PC-9 (cell line): Measurements from ENCODE around the gene KRT6C. TPM values are rescaled to one million over a fixed set of nuclear protein-coding genes. Genes with fewer than 3 reads are reported as not detected.

Source experiments
- BruUV-seq: library from RNA; stranded (reverse); fragments of 400-500 nt; replicated peaks from 2 replicates; lab custom pipeline; 2021; lab: Mats Ljungman, UMichigan
- CTCF ChIA-PET: fragments of 300-600 bp; sonication (Branson Sonifier 250); formaldehyde crosslinking; loops from one replicate; lab custom pipeline; 2022; ENCODE audit warnings: antibody characterized with exemption; lab: Charles Lee
- POLR2A ChIA-PET: fragments of 300-600 bp; sonication (Branson Sonifier 250); formaldehyde crosslinking; loops from one replicate; lab custom pipeline; 2022; ENCODE audit warnings: antibody characterized with exemption; ENCODE audit not compliant: unreplicated experiment; lab: Charles Lee
- DNase-seq, 2 experiments: peaks; one replicate each; pipeline versions ENCODE4 v3.0.0 to v3.0.0-alpha.2; 2015 to 2022; ENCODE audit warnings: mixed read lengths in 1 of 2
- H2AFZ ChIP-seq: fragments of 200-600 bp; sonication (generic); 2 replicates; pipeline ENCODE4 v1.8.1; 2017; ENCODE audit warnings: antibody characterized with exemption
- H3F3A ChIP-seq: fragments of 200-600 bp; sonication (generic); 2 replicates; pipeline ENCODE4 v1.8.1; 2017; ENCODE audit warnings: antibody characterized with exemption, mild to moderate bottlenecking, low read depth; ENCODE audit not compliant: insufficient read depth
- H3K27ac ChIP-seq: fragments of 200-600 bp; sonication (generic); 2 replicates; pipeline ENCODE4 v1.6.1; 2016; ENCODE audit warnings: mixed run types
- H3K27me3 ChIP-seq: fragments of 200-600 bp; sonication (generic); 2 replicates; pipeline ENCODE4 v1.6.1; 2016; ENCODE audit warnings: low read depth, mixed run types; ENCODE audit not compliant: insufficient read depth
- H3K36me3 ChIP-seq: fragments of 200-600 bp; sonication (generic); 2 replicates; pipeline ENCODE4 v1.6.1; 2016; ENCODE audit warnings: low read depth, mixed run types
- H3K4me1 ChIP-seq: fragments of 200-600 bp; sonication (generic); replicated peaks from 2 replicates; pipeline ENCODE4 v1.6.1; 2016; ENCODE audit warnings: mixed run types; ENCODE audit not compliant: insufficient read depth
- H3K4me2 ChIP-seq: fragments of 200-600 bp; sonication (generic); 2 replicates; pipeline ENCODE4 v1.6.1; 2017; ENCODE audit warnings: mixed run types
- H3K4me3 ChIP-seq: fragments of 200-600 bp; sonication (generic); 2 replicates; pipeline ENCODE4 v1.6.1; 2016; ENCODE audit warnings: mixed run types
- H3K79me2 ChIP-seq: fragments of 200-600 bp; sonication (generic); 2 replicates; pipeline ENCODE4 v1.6.1; 2017; ENCODE audit warnings: low read depth, mixed run types
- H3K9me2 ChIP-seq: fragments of 200-600 bp; sonication (generic); 2 replicates; pipeline ENCODE4 v1.8.1; 2017; ENCODE audit warnings: mild to moderate bottlenecking; ENCODE audit not compliant: insufficient read depth
- H3K9me3 ChIP-seq: fragments of 200-600 bp; sonication (generic); 2 replicates; pipeline ENCODE4 v1.8.1; 2016; ENCODE audit warnings: low read depth; ENCODE audit not compliant: insufficient read depth
- H4K20me1 ChIP-seq: fragments of 200-600 bp; sonication (generic); 2 replicates; pipeline ENCODE4 v1.8.1; 2017; ENCODE audit not compliant: insufficient read depth
- CTCF ChIP-seq: fragments of 200-600 bp; sonication (generic); conservative IDR thresholded peaks from 2 replicates; pipeline ENCODE4 v1.6.1; 2017; ENCODE audit warnings: mixed run types, antibody characterized with exemption, mild to moderate bottlenecking, moderate library complexity
- EZH2 ChIP-seq: fragments of 200-600 bp; sonication (generic); IDR thresholded peaks from 2 replicates; pipeline ENCODE4 v1.8.0; 2017; ENCODE audit warnings: antibody characterized with exemption, low read depth
- intact Hi-C: fragments of 100-400 bp; cut with micrococcal nuclease; formaldehyde crosslinking; loops from one replicate; pipeline ENCODE4 v1.10.0; 2022; ENCODE audit not compliant: unreplicated experiment
- total RNA-seq: library from RNA; stranded (reverse); gene quantifications from 2 replicates; pipeline ENCODE4 v1.2.3, GENCODE V29; 2021

KRT6C gene
- total RNA-seq, 1 experiment from 2014 or later, result not detected

DNA sequence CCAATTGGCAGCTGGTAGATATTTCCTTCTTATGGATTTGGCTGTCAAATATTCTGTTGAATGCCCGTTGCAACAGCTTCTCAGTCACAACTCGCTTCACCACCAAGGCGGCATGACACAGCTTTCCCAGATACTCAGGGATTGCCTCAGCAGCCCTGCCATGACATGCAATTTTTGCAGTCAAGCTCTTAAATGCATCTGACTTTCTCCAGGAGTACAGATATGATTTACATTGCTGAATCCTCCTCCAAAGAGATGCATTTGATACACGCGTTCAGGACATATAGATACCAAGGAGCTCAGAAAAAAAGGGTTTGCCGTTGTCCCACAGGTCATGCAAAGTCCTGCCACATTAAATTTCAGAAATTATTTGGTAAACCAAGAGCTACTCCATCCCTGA, 40.1 kb upstream of the KRT6C start:
- peaks cover 5% of the 10 kb centered on the region; the same call in 1 of the 2 replicates for H3K9me3 ChIP-seq
- ChIA-PET POLR2A (no interaction called here), CTCF (no interaction called here)
- H4K20me1 ChIP-seq, result no peaks in the 10 kb centered on the region
- no peak overlapping the region for H3K27ac ChIP-seq
- no peaks in the 10 kb centered on the region for H3K9me2 ChIP-seq
- no peaks in the 10 kb centered on the region for H3K79me2 ChIP-seq
- 0 out of 2 replicates have a peak, but pooled peaks cover 3% of the 10 kb centered on the region for H3F3A ChIP-seq
- no peaks in the 10 kb centered on the region for H3K36me3 ChIP-seq
- intact Hi-C loops, result no loop called here
- H2AFZ ChIP-seq, result no peak overlapping the region
- H3K4me2 ChIP-seq, result no peak overlapping the region
- H3K27me3 ChIP-seq, result no peaks in the 10 kb centered on the region
- BruUV-seq, result no TSS peak
- peak in 1 of 2 experiments; percentile 59 for DNase-seq
- no peaks in the 10 kb centered on the region for H3K4me1 ChIP-seq
- no peak for TF ChIP-seq CTCF
- no peak for TF ChIP-seq EZH2
- no peak overlapping the region for H3K4me3 ChIP-seq

- Histone ChIP-seq H3K9me3 (peaks cover 11% of the 10 kb centered on the region; the same call in 1 of the 2 replicates), H3K4me2 (no peak overlapping the region), H3K79me2 (no peaks in the 10 kb centered on the region), H3K27ac (no peak overlapping the region), H3K4me1 (no peaks in the 10 kb centered on the region), H3K36me3 (no peaks in the 10 kb centered on the region), H3F3A (no peaks in the 10 kb centered on the region), H3K4me3 (no peak overlapping the region), H4K20me1 (no peaks in the 10 kb centered on the region), H3K9me2 (no peaks in the 10 kb centered on the region), H2AFZ (no peak overlapping the region), H3K27me3 (no peaks in the 10 kb centered on the region)
- no peak for TF ChIP-seq CTCF
- no peak for TF ChIP-seq EZH2
- ChIA-PET CTCF (interaction anchor here (1.8 kb wide), 1 partner anchor 14 kb away, joined by 5 read pairs; no protein-coding TSS in a partner anchor), POLR2A (no interaction called here)
- intact Hi-C loops, result no loop called here
- no peak for DNase-seq
- no TSS peak for BruUV-seq
Measured at GRCh38 chr12:52508211-52508610, 34.6 kb upstream of the KRT6C start.

DNA sequence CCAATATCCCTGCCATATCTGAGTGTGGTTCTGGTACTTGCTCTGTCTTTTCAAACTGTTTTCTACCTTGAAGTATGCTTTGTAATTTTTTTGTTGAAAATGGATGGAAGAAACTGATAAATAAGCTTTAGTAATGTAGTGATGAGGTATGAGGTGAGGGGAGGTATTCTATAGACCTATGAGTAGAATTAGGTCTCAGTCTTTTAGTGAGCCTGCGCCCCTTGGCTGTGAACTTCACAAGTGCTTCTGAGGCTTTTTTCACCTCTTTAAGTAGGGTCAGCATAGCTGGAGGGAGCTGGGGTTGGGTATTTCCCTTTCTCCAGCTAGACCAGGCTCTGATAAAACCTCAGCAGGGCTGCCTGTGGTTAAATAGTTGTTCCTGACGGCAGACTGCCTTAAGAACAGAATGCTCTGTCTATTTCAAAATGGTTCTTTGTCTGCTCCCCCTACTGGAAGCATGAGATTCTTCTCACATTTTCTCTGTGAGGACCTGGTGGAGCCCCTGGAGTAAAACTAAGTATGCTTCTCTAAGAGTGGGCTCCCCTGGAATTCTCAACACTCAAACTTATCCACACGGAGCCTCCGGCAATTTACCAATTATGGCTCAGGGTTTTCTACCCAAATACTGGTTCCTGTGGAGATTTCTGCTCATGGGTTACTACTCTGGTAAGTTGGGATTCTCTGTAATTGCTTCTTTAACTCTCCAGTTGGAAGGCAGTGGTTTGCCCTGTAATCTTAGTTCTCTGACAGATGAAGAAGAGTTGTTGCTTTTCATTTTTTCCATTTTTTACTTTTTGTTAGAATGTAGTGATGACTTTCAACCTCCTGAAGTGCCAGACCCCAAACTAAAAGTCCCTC, 33.5 kb upstream of the KRT6C start:
- Histone ChIP-seq H3K36me3 (no peaks in the 10 kb centered on the region), H3K27me3 (no peaks in the 10 kb centered on the region), H2AFZ (no peak overlapping the region), H4K20me1 (no peaks in the 10 kb centered on the region), H3K9me2 (no peaks in the 10 kb centered on the region), H3K79me2 (no peaks in the 10 kb centered on the region), H3F3A (no peaks in the 10 kb centered on the region), H3K4me3 (no peak overlapping the region), H3K9me3 (peaks cover 11% of the 10 kb centered on the region; the same call in 1 of the 2 replicates), H3K27ac (no peak overlapping the region), H3K4me1 (no peaks in the 10 kb centered on the region), H3K4me2 (no peak overlapping the region)
- TF ChIP-seq EZH2, result no peak
- TF ChIP-seq CTCF, result peak; percentile 70
- peak in 1 of 2 experiments; percentile 36 for DNase-seq
- ChIA-PET CTCF (interaction anchor here (0.6 to 1.8 kb wide), 2 partner anchors 13 to 65 kb away, joined by 3 to 5 read pairs; no protein-coding TSS in a partner anchor), POLR2A (interaction anchor here (0.7 kb wide), 1 partner anchor 463 kb away, joined by 4 read pairs; no protein-coding TSS in a partner anchor)
- intact Hi-C loops, result no loop called here
- BruUV-seq, result no TSS peak
